ENCODE data around the gene CADPS2. TPM values are rescaled to one million over a fixed set of nuclear protein-coding genes. Genes with fewer than 3 reads are reported as not detected.

CADPS2 gene
- total RNA-seq, 1 donor from 2014 or later = 0.22 TPM

DNA sequence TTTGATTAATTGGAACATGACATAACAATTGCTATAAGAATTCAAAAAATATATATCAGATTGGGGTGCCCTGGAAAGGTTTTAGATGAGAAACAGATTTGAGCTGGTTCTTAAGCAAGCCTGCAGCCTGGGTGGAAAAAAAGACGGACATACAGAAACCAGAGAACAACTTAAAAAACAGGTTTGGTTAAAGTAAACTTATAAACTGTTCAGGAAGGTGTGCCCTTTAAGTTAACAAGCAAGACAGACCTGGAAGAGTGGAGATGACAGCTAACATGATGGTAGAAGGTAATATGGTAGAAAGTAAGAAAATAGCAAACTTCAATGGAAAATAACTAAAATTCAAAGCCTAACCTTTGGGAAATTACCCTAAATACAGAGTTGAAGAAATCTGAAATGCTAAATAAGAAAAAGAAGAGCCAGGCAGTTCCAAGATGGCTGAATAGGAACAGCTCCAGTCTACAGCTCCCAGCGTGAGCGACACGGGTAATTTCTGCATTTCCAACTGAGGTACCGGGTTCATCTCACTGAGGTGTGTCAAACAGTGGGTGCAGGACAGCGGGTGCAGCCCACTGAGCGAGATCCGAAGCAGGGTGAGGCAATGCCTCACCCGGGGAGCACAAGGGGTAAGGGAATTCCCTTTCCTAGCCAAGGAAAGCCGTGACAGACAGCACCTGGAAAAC, 52.2 kb downstream of the CADPS2 start:
- no peaks in the 10 kb centered on the region for H3K36me3 Mint-ChIP-seq (ENCODE audit: unreplicated experiment)
- no peaks in the 10 kb centered on the region for H3K4me1 Mint-ChIP-seq (ENCODE audit: low read depth, unreplicated experiment)
- H3K27ac Mint-ChIP-seq (ENCODE audit: unreplicated experiment) = no peak overlapping the region
- no peaks in the 10 kb centered on the region for H3K9me3 Mint-ChIP-seq (ENCODE audit: unreplicated experiment)
- peaks cover 3% of the 10 kb centered on the region for H3K27me3 Mint-ChIP-seq (ENCODE audit: unreplicated experiment)
- TF ChIP-seq, protein P1, sequence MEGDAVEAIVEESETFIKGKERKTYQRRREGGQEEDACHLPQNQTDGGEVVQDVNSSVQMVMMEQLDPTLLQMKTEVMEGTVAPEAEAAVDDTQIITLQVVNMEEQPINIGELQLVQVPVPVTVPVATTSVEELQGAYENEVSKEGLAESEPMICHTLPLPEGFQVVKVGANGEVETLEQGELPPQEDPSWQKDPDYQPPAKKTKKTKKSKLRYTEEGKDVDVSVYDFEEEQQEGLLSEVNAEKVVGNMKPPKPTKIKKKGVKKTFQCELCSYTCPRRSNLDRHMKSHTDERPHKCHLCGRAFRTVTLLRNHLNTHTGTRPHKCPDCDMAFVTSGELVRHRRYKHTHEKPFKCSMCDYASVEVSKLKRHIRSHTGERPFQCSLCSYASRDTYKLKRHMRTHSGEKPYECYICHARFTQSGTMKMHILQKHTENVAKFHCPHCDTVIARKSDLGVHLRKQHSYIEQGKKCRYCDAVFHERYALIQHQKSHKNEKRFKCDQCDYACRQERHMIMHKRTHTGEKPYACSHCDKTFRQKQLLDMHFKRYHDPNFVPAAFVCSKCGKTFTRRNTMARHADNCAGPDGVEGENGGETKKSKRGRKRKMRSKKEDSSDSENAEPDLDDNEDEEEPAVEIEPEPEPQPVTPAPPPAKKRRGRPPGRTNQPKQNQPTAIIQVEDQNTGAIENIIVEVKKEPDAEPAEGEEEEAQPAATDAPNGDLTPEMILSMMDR (IDR thresholded peaks at IDR 0.05; ENCODE audit: partially characterized antibody, unreplicated experiment) = no peak
- H3K4me3 Mint-ChIP-seq (ENCODE audit: unreplicated experiment) = no peak overlapping the region
- no peak for DNase-seq

GRCh38 chr7:122831436-122831835, 54.8 kb downstream of the CADPS2 start:
- TF ChIP-seq, protein P1 (IDR thresholded peaks at IDR 0.05; ENCODE audit: partially characterized antibody, unreplicated experiment) = no peak
- Mint-ChIP-seq H3K9me3 (ENCODE audit: unreplicated experiment) (no peaks in the 10 kb centered on the region), H3K27me3 (ENCODE audit: unreplicated experiment) (no peaks in the 10 kb centered on the region), H3K27ac (ENCODE audit: unreplicated experiment) (no peak overlapping the region), H3K4me3 (ENCODE audit: unreplicated experiment) (no peak overlapping the region), H3K36me3 (ENCODE audit: unreplicated experiment) (no peaks in the 10 kb centered on the region), H3K4me1 (ENCODE audit: low read depth, unreplicated experiment) (no peaks in the 10 kb centered on the region)
- no peak for DNase-seq

DNA sequence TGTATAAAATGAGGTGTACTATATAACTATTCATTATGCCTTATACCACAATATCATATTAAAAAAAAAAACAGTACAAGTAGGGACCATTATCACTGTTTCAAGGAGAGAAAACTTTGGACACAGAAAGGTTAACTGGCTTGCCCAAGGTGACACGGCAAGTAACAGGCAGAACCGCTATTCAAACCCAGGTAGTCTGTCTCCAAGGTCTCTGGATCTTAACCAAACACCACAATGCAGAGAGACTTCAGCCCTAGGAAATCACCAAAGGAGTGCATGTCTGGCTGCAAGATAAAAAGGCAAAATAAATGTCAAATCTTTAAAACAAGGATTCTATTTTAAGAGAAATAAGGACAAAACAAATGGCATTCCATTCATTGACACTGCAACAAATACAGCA, 56.3 kb downstream of the CADPS2 start:
- Mint-ChIP-seq H3K27me3 (ENCODE audit: unreplicated experiment) (no peaks in the 10 kb centered on the region), H3K36me3 (ENCODE audit: unreplicated experiment) (no peaks in the 10 kb centered on the region), H3K4me1 (ENCODE audit: low read depth, unreplicated experiment) (no peaks in the 10 kb centered on the region), H3K9me3 (ENCODE audit: unreplicated experiment) (no peaks in the 10 kb centered on the region), H3K4me3 (ENCODE audit: unreplicated experiment) (no peak overlapping the region), H3K27ac (ENCODE audit: unreplicated experiment) (no peak overlapping the region)
- TF ChIP-seq, protein P1 (IDR thresholded peaks at IDR 0.05; ENCODE audit: partially characterized antibody, unreplicated experiment) = no peak
- DNase-seq = no peak

DNA sequence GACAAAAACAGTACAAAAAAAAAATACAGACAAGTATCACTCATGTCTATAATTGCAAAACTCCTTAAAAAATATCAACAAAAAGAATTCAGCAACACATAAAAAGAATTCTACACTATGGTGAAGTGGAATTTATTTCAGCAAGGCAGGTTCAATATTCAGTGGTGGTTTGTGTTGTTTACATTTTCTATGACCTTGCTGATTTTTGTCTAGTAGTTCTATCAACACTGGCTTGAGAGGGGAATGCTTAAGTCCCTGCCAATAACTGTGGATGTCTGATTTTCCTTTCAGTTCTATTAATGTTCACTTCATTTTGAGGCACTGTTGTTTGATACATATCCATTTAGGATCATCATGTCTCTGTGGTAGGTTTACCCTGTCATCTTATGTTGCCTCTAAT, 58.5 kb downstream of the CADPS2 start:
- TF ChIP-seq, protein P1 (IDR thresholded peaks at IDR 0.05; ENCODE audit: partially characterized antibody, unreplicated experiment) = no peak
- H3K4me3 Mint-ChIP-seq (ENCODE audit: unreplicated experiment) = no peak overlapping the region
- no peaks in the 10 kb centered on the region for H3K36me3 Mint-ChIP-seq (ENCODE audit: unreplicated experiment)
- DNase-seq = no peak
- H3K9me3 Mint-ChIP-seq (ENCODE audit: unreplicated experiment) = peaks cover under 1% of the 10 kb centered on the region
- no peaks in the 10 kb centered on the region for H3K27me3 Mint-ChIP-seq (ENCODE audit: unreplicated experiment)
- H3K4me1 Mint-ChIP-seq (ENCODE audit: low read depth, unreplicated experiment) = no peaks in the 10 kb centered on the region
- H3K27ac Mint-ChIP-seq (ENCODE audit: unreplicated experiment) = no peak overlapping the region

DNA sequence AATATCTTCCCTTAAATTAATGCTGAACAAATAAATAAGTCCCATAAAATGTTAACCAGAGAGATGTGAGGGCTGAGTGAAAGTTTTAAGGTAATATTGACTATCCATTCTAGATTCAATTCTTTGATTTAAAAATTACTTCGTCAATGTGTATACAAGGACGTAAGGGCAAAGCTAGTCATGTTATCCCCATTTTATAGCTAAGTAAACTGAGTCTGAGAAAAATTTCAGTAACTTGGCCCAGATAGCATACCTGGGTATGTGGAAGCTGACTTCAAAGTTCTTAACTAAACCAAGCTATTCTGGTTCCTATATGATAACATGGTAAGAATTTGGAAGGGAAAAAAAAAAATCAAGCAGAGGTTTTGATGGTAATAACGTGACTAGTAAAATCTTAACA, 72.4 kb downstream of the CADPS2 start:
- DNase-seq = no peak
- Mint-ChIP-seq H3K27ac (ENCODE audit: unreplicated experiment) (no peak overlapping the region), H3K27me3 (ENCODE audit: unreplicated experiment) (peaks cover 2% of the 10 kb centered on the region), H3K9me3 (ENCODE audit: unreplicated experiment) (no peaks in the 10 kb centered on the region), H3K4me1 (ENCODE audit: low read depth, unreplicated experiment) (no peaks in the 10 kb centered on the region), H3K4me3 (ENCODE audit: unreplicated experiment) (no peak overlapping the region), H3K36me3 (ENCODE audit: unreplicated experiment) (no peaks in the 10 kb centered on the region)
- TF ChIP-seq, protein P1 (IDR thresholded peaks at IDR 0.05; ENCODE audit: partially characterized antibody, unreplicated experiment) = no peak
